ENCODE results near the gene ACBD4. TPM values are rescaled to one million over a fixed set of nuclear protein-coding genes. Genes with fewer than 3 reads are reported as not detected.
A peak's percentile ranks its signal among the peaks of the same experiment; 100 is the strongest.

The ACBD4 gene, protein sequence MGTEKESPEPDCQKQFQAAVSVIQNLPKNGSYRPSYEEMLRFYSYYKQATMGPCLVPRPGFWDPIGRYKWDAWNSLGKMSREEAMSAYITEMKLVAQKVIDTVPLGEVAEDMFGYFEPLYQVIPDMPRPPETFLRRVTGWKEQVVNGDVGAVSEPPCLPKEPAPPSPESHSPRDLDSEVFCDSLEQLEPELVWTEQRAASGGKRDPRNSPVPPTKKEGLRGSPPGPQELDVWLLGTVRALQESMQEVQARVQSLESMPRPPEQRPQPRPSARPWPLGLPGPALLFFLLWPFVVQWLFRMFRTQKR
- 0.72 TPM for total RNA-seq (ENCODE audit: insufficient read depth, low replicate concordance)

- peak; percentile 99 for DNase-seq (ENCODE audit: low spot score)
Observed at GRCh38 chr17:45135192-45135977, at the start of gene ACBD4. TSS of gene ACBD4 (plus strand) at chr17:45135687. CDS start at chr17:45136145, 458 bp downstream.

- no peak for DNase-seq (ENCODE audit: low spot score)
Observed at GRCh38 chr17:45086391-45086790, 49.1 kb upstream of the ACBD4 start.

DNA sequence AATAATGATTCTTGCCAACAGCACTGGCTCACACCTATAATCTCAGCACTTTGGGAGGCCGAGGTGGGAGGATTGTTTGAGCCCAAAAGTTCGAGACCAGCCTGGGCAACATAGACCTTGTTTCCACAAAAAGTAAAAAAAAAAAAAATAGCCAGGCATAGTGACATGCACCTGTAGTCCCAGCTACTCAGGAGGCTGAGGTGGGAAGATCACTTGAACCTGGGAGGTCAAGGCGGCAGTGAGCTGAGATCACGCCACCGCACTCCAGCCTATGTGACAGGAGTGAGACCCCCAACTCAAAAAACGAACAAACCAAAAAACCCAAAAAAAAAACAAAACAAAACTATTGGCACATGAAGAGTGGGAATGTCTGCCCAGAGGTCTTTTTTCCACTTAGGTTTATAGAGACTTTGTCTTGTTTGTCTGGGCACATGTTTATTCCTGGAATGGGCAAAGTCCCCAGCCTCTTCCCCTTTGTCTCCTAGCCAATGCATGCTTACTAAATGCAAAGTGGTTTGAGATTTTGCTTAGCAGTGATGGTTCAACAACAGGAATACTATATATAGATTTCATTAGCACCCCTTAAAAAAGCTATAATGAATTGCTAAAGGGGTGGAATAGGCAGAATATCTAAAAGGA, 48.5 kb upstream of the ACBD4 start:
- DNase-seq (ENCODE audit: low spot score), result no peak

DNA sequence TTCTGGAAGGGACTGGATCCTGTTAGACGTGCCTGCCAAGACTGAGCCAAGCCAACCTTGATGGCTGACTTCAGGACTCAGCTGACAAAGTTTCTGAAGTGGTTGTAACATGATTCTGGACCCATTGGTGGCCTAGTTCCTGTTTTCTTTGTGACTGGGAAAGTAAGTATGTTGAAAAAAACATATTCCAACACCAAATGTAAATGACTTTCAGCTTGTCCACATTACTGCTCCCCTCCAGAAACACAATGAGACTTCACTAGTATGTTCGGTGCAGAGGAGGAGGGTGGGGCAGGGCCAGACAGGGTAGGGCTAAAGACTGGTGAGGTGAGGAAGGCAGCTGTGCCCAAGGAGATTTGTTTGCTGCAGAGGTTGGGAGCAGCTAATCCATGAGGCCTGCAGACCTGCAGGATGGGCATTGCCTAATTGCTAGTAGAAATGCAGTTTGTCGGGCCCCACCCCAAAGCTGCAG, 47.9 kb upstream of the ACBD4 start:
- DNase-seq (ENCODE audit: low spot score), result no peak

GRCh38 chr17:45087978-45088377, 47.5 kb upstream of the ACBD4 start:
- DNase-seq (ENCODE audit: low spot score), result no peak

GRCh38 chr17:45088741-45089140, 46.7 kb upstream of the ACBD4 start:
- DNase-seq (ENCODE audit: low spot score), result no peak

- DNase-seq (ENCODE audit: low spot score), result no peak
Observed at GRCh38 chr17:45090711-45091110, 44.8 kb upstream of the ACBD4 start.

GRCh38 chr17:45091778-45092425, 43.6 kb upstream of the ACBD4 start:
- no peak for DNase-seq (ENCODE audit: low spot score)

DNA sequence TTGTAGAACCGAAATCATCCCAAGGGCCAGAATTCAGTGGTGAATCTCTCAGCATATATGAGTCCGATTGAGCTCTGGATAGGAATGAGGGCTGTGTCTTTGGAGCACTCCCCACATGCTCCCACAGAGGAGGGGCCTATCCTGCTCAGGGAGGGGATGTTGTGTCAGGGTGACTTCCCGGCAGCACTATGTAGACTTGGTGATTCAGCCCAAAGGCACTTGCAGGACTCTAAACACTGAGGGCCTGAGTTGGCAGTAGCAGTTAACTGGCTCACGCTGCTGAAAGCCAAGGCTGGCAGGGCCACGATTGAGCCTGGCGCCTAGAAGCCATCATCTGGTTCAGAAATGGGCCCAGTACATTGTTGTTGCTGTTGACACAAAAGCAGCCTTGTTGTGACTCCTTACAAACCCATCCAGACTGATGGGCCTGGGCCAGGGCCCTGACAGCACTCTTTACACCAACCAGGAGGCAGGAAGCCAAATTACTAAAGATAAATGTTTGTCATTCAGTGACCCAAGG, 42.5 kb upstream of the ACBD4 start:
- peak; percentile 96 for DNase-seq (ENCODE audit: low spot score)

GRCh38 chr17:45093444-45094110, 41.9 kb upstream of the ACBD4 start:
- DNase-seq (ENCODE audit: low spot score), result no peak

GRCh38 chr17:45096141-45096540, 39.3 kb upstream of the ACBD4 start:
- no peak for DNase-seq (ENCODE audit: low spot score)

DNA sequence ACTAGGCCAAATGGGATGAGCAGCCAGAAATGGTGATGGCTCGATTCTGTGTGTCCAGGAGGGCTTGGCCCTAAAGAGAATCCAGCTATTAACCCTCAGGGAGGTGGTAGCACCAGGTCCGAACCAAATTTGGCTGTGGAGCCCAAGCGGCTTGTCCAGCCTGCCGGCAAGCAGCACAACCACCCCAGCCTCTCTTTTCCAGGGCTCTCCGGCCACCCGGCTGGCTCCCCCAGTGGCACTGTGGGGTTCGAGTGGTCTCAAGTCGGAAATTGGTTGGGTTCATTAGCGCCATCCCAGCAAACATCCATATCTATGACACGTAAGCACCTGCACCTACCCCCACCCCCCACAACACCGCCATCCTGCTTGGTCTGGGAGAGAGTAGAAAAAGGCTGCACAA, 38.6 kb upstream of the ACBD4 start:
- no peak for DNase-seq (ENCODE audit: low spot score)

DNA sequence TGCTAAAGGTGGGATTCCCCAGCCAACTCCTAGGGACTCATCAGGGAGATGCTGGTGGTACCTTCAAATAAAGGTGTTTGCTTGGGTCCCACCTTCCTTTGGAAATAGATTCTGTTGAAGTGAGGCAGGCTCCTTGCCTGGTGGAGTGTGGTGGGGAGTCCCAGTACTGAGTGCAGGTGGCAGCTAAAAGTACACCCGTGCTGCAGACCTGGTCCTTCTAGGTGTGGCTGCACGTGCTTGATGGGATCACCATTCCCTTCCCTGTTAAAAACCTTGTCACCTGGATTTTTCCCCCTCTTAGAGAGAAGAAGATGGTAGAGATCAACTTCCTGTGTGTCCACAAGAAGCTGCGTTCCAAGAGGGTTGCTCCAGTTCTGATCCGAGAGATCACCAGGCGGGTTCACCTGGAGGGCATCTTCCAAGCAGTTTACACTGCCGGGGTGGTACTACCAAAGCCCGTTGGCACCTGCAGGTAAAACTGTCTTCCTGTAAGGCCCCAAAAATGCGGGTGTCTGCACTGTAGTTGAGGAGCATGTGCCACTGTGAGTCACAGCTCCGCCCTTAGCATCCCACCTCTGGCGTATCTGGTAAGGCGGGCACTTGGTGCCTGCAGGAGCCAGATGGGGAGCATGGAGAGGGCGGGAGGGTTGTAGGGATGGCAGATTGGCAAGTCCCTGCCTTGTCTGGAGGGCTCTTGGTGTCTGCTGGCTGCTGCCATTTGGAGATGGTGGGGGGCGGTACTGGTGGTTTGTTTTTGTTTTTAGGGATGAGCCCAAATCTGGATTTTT, 37.2 kb upstream of the ACBD4 start:
- DNase-seq (ENCODE audit: low spot score), result no peak

DNA sequence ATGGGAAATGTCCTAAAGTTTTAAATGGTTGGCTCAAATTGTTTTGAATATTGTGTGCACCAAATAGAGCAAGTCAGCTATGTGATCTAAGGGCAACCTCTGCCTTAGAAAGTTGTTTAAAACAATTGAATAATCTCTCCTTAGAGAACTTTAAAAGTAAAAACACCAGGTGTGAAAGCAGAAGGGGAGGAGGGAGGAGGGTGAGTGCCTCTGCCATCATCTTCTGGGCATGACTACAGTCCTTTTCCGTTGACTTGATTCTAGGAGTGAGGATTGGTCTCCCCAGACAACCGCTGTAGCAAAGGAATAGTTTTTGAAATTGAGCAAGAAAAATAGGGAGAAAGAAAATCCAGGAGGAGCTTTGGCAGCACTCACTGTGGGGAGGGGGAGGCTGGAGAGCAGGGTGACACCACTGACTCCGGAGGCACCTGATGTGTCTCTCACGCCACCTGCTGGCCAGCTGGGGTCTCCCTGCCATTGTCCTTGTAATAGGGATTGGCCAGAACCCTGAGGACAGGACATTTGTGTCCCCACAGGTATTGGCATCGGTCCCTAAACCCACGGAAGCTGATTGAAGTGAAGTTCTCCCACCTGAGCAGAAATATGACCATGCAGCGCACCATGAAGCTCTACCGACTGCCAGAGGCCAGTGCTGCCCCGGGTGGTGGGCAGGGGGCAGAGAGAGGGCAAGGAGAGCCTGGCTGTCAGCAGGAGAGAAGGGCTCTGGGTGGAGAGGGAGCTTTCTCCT, 36.4 kb upstream of the ACBD4 start:
- peak; percentile 81 for DNase-seq (ENCODE audit: low spot score)

DNA sequence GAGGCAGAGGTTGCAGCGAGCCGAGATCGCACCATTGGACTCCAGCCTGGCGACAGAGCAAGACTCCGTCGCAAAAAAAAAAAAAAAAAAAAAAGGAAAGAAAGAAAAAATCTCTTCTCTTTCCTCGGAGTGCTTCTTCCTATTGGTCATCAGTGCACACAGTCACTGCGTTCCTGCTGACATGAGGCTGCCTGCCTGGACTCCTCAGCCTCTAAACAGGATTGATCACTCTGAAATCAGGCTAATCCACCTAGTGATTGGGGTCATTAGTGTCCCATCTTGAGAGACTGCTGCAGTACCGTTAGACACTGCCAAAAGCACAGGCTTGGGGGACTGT, 34.0 kb upstream of the ACBD4 start:
- no peak for DNase-seq (ENCODE audit: low spot score)

- peak; percentile 88 for DNase-seq (ENCODE audit: low spot score)
Observed at GRCh38 chr17:45101883-45102811, 33.3 kb upstream of the ACBD4 start.

DNA sequence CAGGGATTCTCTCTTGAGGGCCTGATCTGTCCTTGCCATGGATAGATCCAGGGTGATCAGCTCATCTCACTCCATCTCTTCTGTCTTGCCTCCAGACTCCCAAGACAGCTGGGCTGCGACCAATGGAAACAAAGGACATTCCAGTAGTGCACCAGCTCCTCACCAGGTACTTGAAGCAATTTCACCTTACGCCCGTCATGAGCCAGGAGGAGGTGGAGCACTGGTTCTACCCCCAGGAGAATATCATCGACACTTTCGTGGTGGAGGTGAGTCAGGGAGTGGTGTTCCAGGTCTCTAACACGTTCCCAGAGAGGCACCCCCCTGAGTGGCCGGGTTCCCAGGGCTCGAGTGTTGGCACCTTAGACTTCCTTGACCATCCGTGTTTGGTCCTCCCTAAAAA, 32.6 kb upstream of the ACBD4 start:
- no peak for DNase-seq (ENCODE audit: low spot score)

- DNase-seq (ENCODE audit: low spot score), result no peak
Observed at GRCh38 chr17:45103269-45103795, 32.2 kb upstream of the ACBD4 start.
